GM12801 (cell line): ENCODE results near the gene USP37.

Experiments used
- CTCF ChIP-seq: IDR thresholded peaks from one replicate; pipeline ENCODE4 v1.5.1; 2011; ENCODE audit warnings: control low read depth; ENCODE audit not compliant: insufficient read length; ENCODE audit errors: extremely low read depth

Gene USP37

DNA sequence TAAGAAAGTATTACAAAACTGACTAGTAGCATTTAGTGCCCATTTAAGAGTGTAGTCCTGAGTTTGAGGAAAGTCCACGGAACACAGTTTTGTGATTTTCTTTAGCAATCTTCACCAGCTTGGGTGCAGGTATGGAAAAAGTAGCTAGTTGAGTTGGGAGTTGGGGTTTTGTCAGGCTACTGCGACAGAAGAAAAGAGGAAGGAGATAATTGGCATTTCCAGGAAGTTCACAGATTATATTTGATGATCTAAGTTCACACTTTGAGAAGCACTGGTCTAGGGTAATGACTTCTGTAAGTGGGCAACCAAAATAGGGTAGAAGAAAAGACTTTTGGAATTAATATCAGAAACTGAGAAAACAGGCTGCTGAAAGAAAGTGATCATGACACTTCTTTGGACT lies 97.1 kb downstream of the USP37 start:
- no peak for TF ChIP-seq CTCF

GRCh38 chr2:218470448-218470847 lies 97.7 kb downstream of the USP37 start:
- TF ChIP-seq CTCF, result no peak

DNA sequence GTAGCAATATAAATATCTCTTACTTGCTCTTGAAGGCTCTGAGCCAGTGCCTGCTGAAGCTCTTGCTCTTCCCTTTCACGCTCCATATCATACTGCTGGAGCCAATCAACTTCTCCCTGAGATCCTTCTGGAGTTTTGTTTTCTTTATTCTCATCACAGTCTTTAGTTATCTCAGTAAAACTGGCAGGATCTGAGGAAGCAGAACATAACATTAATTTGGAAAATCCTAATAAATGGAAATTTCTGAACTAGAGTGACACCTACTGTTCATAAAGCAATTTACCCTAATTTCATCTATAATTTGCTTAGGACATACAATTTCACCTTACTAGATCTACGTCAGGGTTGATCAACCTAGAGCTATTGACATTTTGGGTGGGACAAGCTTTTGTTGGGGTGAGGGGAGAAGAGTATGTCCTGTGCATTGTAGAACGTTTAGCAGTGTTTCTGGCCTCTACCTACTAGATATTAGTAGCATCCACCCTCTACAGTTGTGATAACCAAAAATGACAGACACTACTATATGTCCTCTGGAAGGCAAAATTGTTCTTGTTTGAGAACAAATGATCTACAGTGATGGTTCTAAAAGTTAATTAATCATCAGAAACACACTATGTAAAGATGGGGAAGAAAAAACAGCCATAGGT lies 102.0 kb downstream of the USP37 start:
- no peak for TF ChIP-seq CTCF

- TF ChIP-seq CTCF, result no peak
Observed at GRCh38 chr2:218458598-218458997, 109.6 kb downstream of the USP37 start.

DNA sequence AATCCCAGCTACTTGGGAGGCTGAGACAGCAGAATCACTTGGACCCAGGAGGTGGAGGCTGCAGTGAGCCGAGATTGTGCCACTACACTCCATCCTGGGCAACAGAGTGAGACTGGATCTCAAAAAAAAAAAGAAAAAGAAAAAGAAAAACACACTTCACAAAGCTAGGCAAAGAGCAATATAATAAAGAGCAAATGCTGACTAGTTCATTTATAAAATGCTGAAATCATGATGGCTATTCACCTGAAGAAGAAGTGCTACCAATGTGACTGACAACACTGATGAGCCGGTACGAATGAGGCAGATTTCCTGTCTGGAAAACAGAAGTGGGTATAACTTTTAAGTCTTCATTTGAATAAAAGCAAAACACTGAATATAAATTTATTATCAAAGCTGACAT lies 111.3 kb downstream of the USP37 start:
- TF ChIP-seq CTCF, result no peak

- no peak for TF ChIP-seq CTCF
Observed at GRCh38 chr2:218452079-218452478, 116.1 kb downstream of the USP37 start.

DNA sequence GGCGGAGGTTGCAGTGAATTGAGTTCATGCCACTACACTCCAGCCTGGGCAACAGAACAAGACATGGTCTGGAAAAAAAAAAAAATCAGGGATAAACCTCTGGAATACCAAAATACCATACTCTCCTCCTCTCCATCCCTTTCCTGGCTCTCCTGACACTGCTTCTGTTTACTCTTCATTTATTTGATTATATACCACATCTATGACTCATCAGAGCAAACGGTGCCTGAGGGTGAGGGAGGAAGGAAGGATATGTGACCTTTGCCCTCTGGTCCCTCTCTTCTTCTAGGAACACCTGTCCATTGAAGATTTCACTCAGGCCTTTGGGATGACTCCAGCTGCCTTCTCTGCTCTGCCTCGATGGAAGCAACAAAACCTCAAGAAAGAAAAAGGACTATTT lies 119.2 kb downstream of the USP37 start:
- no peak for TF ChIP-seq CTCF
